HL-60/S4 treated with phorbol 12-myristate 13-acetate at 8.2 ng/mL for 4 days and 3 days (cell line): ENCODE results near the gene TCF4.

ENCODE experiments used
- in situ Hi-C: fragments of 300-500 bp; cut with MboI; formaldehyde crosslinking; loops from 2 replicates; pipeline ENCODE4 v1.15.0; 2022; ENCODE audit warnings: low sequenced_read_pairs

The TCF4 gene

GRCh38 chr18:55416791-55417190, 171.2 kb downstream of the TCF4 start:
- in situ Hi-C loops, result no loop called here

- in situ Hi-C loops, result no loop called here
Measured at GRCh38 chr18:55415258-55415871, 172.6 kb downstream of the TCF4 start.

- in situ Hi-C loops, result no loop called here
Measured at GRCh38 chr18:55414475-55414874, 173.5 kb downstream of the TCF4 start.

- in situ Hi-C loops, result no loop called here
Measured at GRCh38 chr18:55413474-55413873, 174.5 kb downstream of the TCF4 start.

GRCh38 chr18:55407774-55408535, 180.0 kb downstream of the TCF4 start:
- in situ Hi-C loops, result no loop called here

GRCh38 chr18:55407191-55407590, 180.8 kb downstream of the TCF4 start:
- in situ Hi-C loops, result no loop called here

GRCh38 chr18:55406451-55406991, 181.5 kb downstream of the TCF4 start:
- in situ Hi-C loops, result no loop called here

GRCh38 chr18:55405893-55406406, 182.0 kb downstream of the TCF4 start:
- in situ Hi-C loops, result no loop called here

- in situ Hi-C loops, result no loop called here
Measured at GRCh38 chr18:55405475-55405874, 182.5 kb downstream of the TCF4 start.

GRCh38 chr18:55404832-55405465, 183.0 kb downstream of the TCF4 start:
- in situ Hi-C loops, result no loop called here

GRCh38 chr18:55404136-55404830, 183.7 kb downstream of the TCF4 start:
- in situ Hi-C loops, result no loop called here

GRCh38 chr18:55403421-55403949, 184.5 kb downstream of the TCF4 start:
- in situ Hi-C loops, result no loop called here

GRCh38 chr18:55402731-55403405, 185.1 kb downstream of the TCF4 start:
- in situ Hi-C loops, result no loop called here

GRCh38 chr18:55401638-55402191, 186.3 kb downstream of the TCF4 start:
- in situ Hi-C loops, result no loop called here

- in situ Hi-C loops, result no loop called here
Measured at GRCh38 chr18:55400590-55401541, 187.1 kb downstream of the TCF4 start.

- in situ Hi-C loops, result no loop called here
Measured at GRCh38 chr18:55400081-55400480, 187.9 kb downstream of the TCF4 start.

- in situ Hi-C loops, result no loop called here
Measured at GRCh38 chr18:55398858-55399257, 189.1 kb downstream of the TCF4 start.

- in situ Hi-C loops, result no loop called here
Measured at GRCh38 chr18:55396979-55397378, 191.0 kb downstream of the TCF4 start.
